HepG2 (cell line): Measurements from ENCODE around the gene THRB. TPM values are rescaled to one million over a fixed set of nuclear protein-coding genes. Genes with fewer than 3 reads are reported as not detected.

ENCODE experiments used
- ATAC-seq: fragments of 200-7000 bp; cut with Tn5 transposase; 3 replicates; pipeline ENCODE4 v1.9.1; 2020; ENCODE audit warnings: mild to moderate bottlenecking, moderate library complexity
- BruUV-seq: library from RNA; stranded (reverse); fragments of 400-500 nt; replicated peaks from 2 replicates; lab custom pipeline; 2021; lab: Mats Ljungman, UMichigan
- CTCF ChIA-PET: fragments of 300-600 bp; formaldehyde crosslinking; extraction: SDS; loops from one replicate; lab custom pipeline; 2021; ENCODE audit warnings: low total read pairs, inconsistent platforms, low intra/inter-chr PET ratio; lab: Yijun Ruan, JAX
- POLR2A ChIA-PET: fragments of 350-600 bp; sonication (Branson Sonifier 250); formaldehyde crosslinking; loops from one replicate; lab custom pipeline; 2020; ENCODE audit warnings: antibody characterized with exemption, inconsistent platforms; lab: Yijun Ruan, JAX
- DNase-seq: peaks from one replicate; pipeline ENCODE4 v3.0.0-alpha.2; 2015; ENCODE audit warnings: low spot score
- FAIRE-seq: peaks from 3 replicates; lab custom pipeline; 2011; peaks lifted over from hg19 to GRCh38; lab: Jason Lieb, UNC
- H2AFZ ChIP-seq: one replicate; pipeline ENCODE4 v1.6.1; 2011; ENCODE audit warnings: low read length, inconsistent platforms
- H3K27ac ChIP-seq: fragments of 300-600 bp; 3 replicates; pipeline ENCODE4 v1.8.0; 2011; ENCODE audit warnings: mixed run types, mild to moderate bottlenecking, mixed read lengths, low read length, inconsistent platforms; ENCODE audit not compliant: insufficient read depth; ENCODE audit errors: extremely low read length
- H3K27me3 ChIP-seq, 2 experiments: fragments of 200-600 bp in 1 of 2; 2 replicates in 1 of 2; 3 replicates in 1 of 2; pipeline versions ENCODE4 v1.6.0 to v1.8.0; 2011; ENCODE audit warnings: low read length in 2 of 2, mild to moderate bottlenecking in 2 of 2, moderate library complexity in 2 of 2, inconsistent platforms in 1 of 2; ENCODE audit not compliant: insufficient read depth in 2 of 2, control insufficient read depth in 1 of 2
- H3K36me3 ChIP-seq, 2 experiments: fragments of 200-600 bp in 1 of 2; replicated peaks in 1 of 2; 2 replicates in 1 of 2; 3 replicates in 1 of 2; pipeline versions ENCODE4 v1.5.1 to v1.8.0; 2011; ENCODE audit warnings: low read length in 2 of 2, inconsistent platforms in 1 of 2; ENCODE audit not compliant: insufficient read depth in 2 of 2, control insufficient read depth in 1 of 2
- H3K4me1 ChIP-seq: 2 replicates; pipeline ENCODE4 v1.5.1; 2012; ENCODE audit warnings: low read length, inconsistent platforms; ENCODE audit not compliant: insufficient read depth
- H3K4me2 ChIP-seq: 2 replicates; pipeline ENCODE4 v1.6.0; 2011; ENCODE audit warnings: low read depth, low read length, inconsistent platforms
- H3K4me3 ChIP-seq, 3 experiments: fragments of 200-600 bp in 1 of 3; sonication (generic), shearing (Covaris generic) in 1 of 3; replicated peaks in 1 of 3; 2 replicates each; pipeline ENCODE4 v1.5.1; 2011 to 2016; ENCODE audit warnings: low read length in 3 of 3, inconsistent platforms in 2 of 3, low read depth in 2 of 3, mild to moderate bottlenecking in 2 of 3, control low read depth in 1 of 3, mixed read lengths in 1 of 3; ENCODE audit not compliant: insufficient read depth in 1 of 3
- H3K79me2 ChIP-seq: one replicate; pipeline ENCODE4 v1.6.1; 2011; ENCODE audit warnings: low read length, inconsistent platforms; ENCODE audit not compliant: insufficient read depth
- H3K9ac ChIP-seq: 2 replicates; pipeline ENCODE4 v1.6.0; 2011; ENCODE audit warnings: mild to moderate bottlenecking, low read depth, low read length, inconsistent platforms; ENCODE audit not compliant: insufficient read depth
- H3K9me3 ChIP-seq: 2 replicates; pipeline ENCODE4 v1.5.1; 2012; ENCODE audit warnings: mild to moderate bottlenecking, low read length
- H4K20me1 ChIP-seq: 2 replicates; pipeline ENCODE4 v1.6.0; 2011; ENCODE audit warnings: inconsistent platforms, mild to moderate bottlenecking, low read length, moderate library complexity; ENCODE audit not compliant: insufficient read depth
- FOXA3 ChIP-seq: IDR thresholded peaks from 2 replicates; pipeline ENCODE4 v1.6.1; 2016; ENCODE audit warnings: missing genetic modification reagents, missing compliant biosample characterization
- HHEX ChIP-seq: IDR thresholded peaks from 2 replicates; pipeline ENCODE4 v1.6.1; 2016; ENCODE audit warnings: control low read depth
- HIVEP1 ChIP-seq: sonication (generic); formaldehyde crosslinking; IDR thresholded peaks from 2 replicates; pipeline ENCODE4 v1.4.0; 2020; ENCODE audit warnings: mild to moderate bottlenecking, missing genetic modification reagents
- MAFK ChIP-seq, 2 experiments: IDR thresholded peaks in 1 of 2; conservative IDR thresholded peaks in 1 of 2; 2 replicates each; pipeline ENCODE4 v1.6.1; 2011; ENCODE audit warnings: improper control_type of control experiment in 2 of 2, low read length in 2 of 2
- TBL1XR1 ChIP-seq: fragments of 150-350 bp; IDR thresholded peaks from 2 replicates; pipeline ENCODE4 v1.6.1; 2014; ENCODE audit warnings: borderline replicate concordance, low read length; ENCODE audit not compliant: partially characterized antibody
- TEAD3 ChIP-seq: optimal IDR thresholded peaks from 2 replicates; pipeline ENCODE3; 2016; ENCODE audit warnings: borderline replicate concordance
- ZFYVE20 ChIP-seq: sonication (generic); formaldehyde crosslinking; IDR thresholded peaks from 2 replicates; pipeline ENCODE4 v1.8.0; 2023; ENCODE audit warnings: low read depth, mild to moderate bottlenecking, moderate library complexity, missing genetic modification reagents, borderline replicate concordance
- ZMYM2 ChIP-seq: sonication (generic); formaldehyde crosslinking; IDR thresholded peaks from 2 replicates; pipeline ENCODE4 v1.8.0; 2022; ENCODE audit warnings: mild to moderate bottlenecking, missing genetic modification reagents
- ZNF354B ChIP-seq: sonication (generic); formaldehyde crosslinking; IDR thresholded peaks from 2 replicates; pipeline ENCODE4 v1.8.0; 2022; ENCODE audit warnings: mild to moderate bottlenecking, missing genetic modification reagents
- ZNF609 ChIP-seq: sonication (generic); formaldehyde crosslinking; IDR thresholded peaks from 2 replicates; pipeline ENCODE4 v1.4.0; 2020; ENCODE audit warnings: mild to moderate bottlenecking, missing genetic modification reagents, borderline replicate concordance
- WGBS: methylation state at CpG from one replicate; pipeline ENCODE4 v1.1.6; 2017; ENCODE audit warnings: low lambda C conversion rate; 5-methylcytosine and 5-hydroxymethylcytosine counted together
- in situ Hi-C: cut with HindIII; loops from 2 replicates; pipeline ENCODE4 v1.10.0; 2017; ENCODE audit warnings: low pct_unique_long_range_greater_than_20kb; ENCODE audit not compliant: extremely low pct_ligation_motif_present
- intact Hi-C: fragments of 100-400 bp; cut with micrococcal nuclease; formaldehyde crosslinking; loops from one replicate; pipeline ENCODE4 v1.10.0; 2022; ENCODE audit not compliant: unreplicated experiment
- polyA plus RNA-seq, 8 experiments: library from polyadenylated mRNA; depleted of rRNA in 3 of 8; stranded (reverse) in 7 of 8; unstranded in 1 of 8; fragments of >200 nt; fragmentation: Illumina TruSeq in 4 of 8; extraction: Trizol in 4 of 8; gene quantifications; 2 replicates each; pipeline versions ENCODE4 v1.2.1 to v1.2.3, GENCODE V29; 2011 to 2016; ENCODE audit warnings: low read depth in 4 of 8, missing spikeins in 1 of 8, mixed read lengths in 1 of 8; ENCODE audit not compliant: insufficient read depth in 1 of 8
- total RNA-seq, 5 experiments: library from RNA; depleted of rRNA; stranded (reverse); fragments of >200 nt; fragmentation: Illumina TruSeq; extraction: Trizol; gene quantifications; 2 replicates each; pipeline ENCODE4 v1.2.3, GENCODE V29; 2016; ENCODE audit warnings: low read depth in 1 of 5

Gene THRB
- total and polyA plus RNA-seq, 2 of the 13 experiments (the other 11 are each of a cell fraction or from before 2014, with no cell fraction given) = 4.7 to 22.7 TPM

- Histone ChIP-seq H2AFZ (no peak overlapping the region), H3K9ac (no peak overlapping the region), H3K4me2 (no peak overlapping the region), H3K27ac (no peak overlapping the region), H3K9me3 (no peaks in the 10 kb centered on the region), H4K20me1 (no peaks in the 10 kb centered on the region), H3K4me3 (no peak overlapping the region), H3K27me3 (no peaks in the 10 kb centered on the region), H3K36me3 (peaks cover 0 to 11% of the 10 kb centered on the region in 2 experiments; a peak in 2 of 5 replicates), H3K79me2 (no peaks in the 10 kb centered on the region), H3K4me1 (no peaks in the 10 kb centered on the region)
- no peak for DNase-seq
- in situ Hi-C loops = no loop called here
- BruUV-seq = no TSS peak
- TF ChIP-seq HHEX (CRISPR knock-in tag) (no peak), TBL1XR1 (no peak), FOXA3 (CRISPR knock-in tag) (no peak), ZNF609 (no peak), MAFK (conservative IDR thresholded peaks at IDR 0.05 in 1 of 2, IDR thresholded peaks at IDR 0.05 in 1 of 2; ENCODE audit: low read length in 2 of 2) (no peak), HIVEP1 (no peak), ZNF354B (CRISPR knock-in tag) (no peak), ZFYVE20 (no peak), TEAD3 (CRISPR knock-in tag) (no peak), ZMYM2 (no peak)
- ChIA-PET POLR2A (no interaction called here), CTCF (no interaction called here)
- WGBS = 100% methylated on average over 2 of the region's 2 CpGs
- no peak for ATAC-seq
- intact Hi-C loops = no loop called here
- no peak for FAIRE-seq
These were observed 345.6 kb downstream of the THRB start for GRCh38 chr3:24149032-24149431.
